ENCODE data around the gene ENHO. TPM values are rescaled to one million over a fixed set of nuclear protein-coding genes. Genes with fewer than 3 reads are reported as not detected.

ENHO gene
- total RNA-seq, 1 donor from 2014 or later = 1.6 TPM

- Mint-ChIP-seq H3K27me3 (ENCODE audit: low read depth) (peaks cover 5% of the 10 kb centered on the region), H3K36me3 (ENCODE audit: low read depth) (no peaks in the 10 kb centered on the region), H3K9me3 (ENCODE audit: low read depth) (no peaks in the 10 kb centered on the region), H3K4me3 (ENCODE audit: unreplicated experiment) (no peak overlapping the region), H3K4me1 (ENCODE audit: low read depth) (peaks cover 27% of the 10 kb centered on the region), H3K27ac (ENCODE audit: unreplicated experiment) (no peak overlapping the region)
- DNase-seq (ENCODE audit: low spot score) = peak; percentile 33
- no peak for TF ChIP-seq CTCF (IDR thresholded peaks at IDR 0.05)
Measured at GRCh38 chr9:34555500-34555899, 32.7 kb upstream of the ENHO start.

GRCh38 chr9:34555002-34555348 lies 32.2 kb upstream of the ENHO start:
- Mint-ChIP-seq H3K27me3 (ENCODE audit: low read depth) (peaks cover 5% of the 10 kb centered on the region), H3K27ac (ENCODE audit: unreplicated experiment) (no peak overlapping the region), H3K4me3 (ENCODE audit: unreplicated experiment) (no peak overlapping the region)

GRCh38 chr9:34554211-34555001 lies 31.6 kb upstream of the ENHO start:
- H3K4me3 Mint-ChIP-seq (ENCODE audit: unreplicated experiment) = no peak overlapping the region
- H3K27me3 Mint-ChIP-seq (ENCODE audit: low read depth) = peaks cover 5% of the 10 kb centered on the region
- peak overlapping the region; percentile 0 for H3K27ac Mint-ChIP-seq (ENCODE audit: unreplicated experiment)
- peaks cover 18% of the 10 kb centered on the region for H3K4me1 Mint-ChIP-seq (ENCODE audit: low read depth)
- peak; percentile 48 for DNase-seq (ENCODE audit: low spot score)
- H3K9me3 Mint-ChIP-seq (ENCODE audit: low read depth) = no peaks in the 10 kb centered on the region
- H3K36me3 Mint-ChIP-seq (ENCODE audit: low read depth) = no peaks in the 10 kb centered on the region
- TF ChIP-seq CTCF (IDR thresholded peaks at IDR 0.05) = no peak

More at GRCh38 chr9:34555002-34555348, 32.2 kb upstream of the ENHO start:
- H3K36me3 Mint-ChIP-seq (ENCODE audit: low read depth) = no peaks in the 10 kb centered on the region
- peaks cover 22% of the 10 kb centered on the region for H3K4me1 Mint-ChIP-seq (ENCODE audit: low read depth)
- no peak for TF ChIP-seq CTCF (IDR thresholded peaks at IDR 0.05)
- no peaks in the 10 kb centered on the region for H3K9me3 Mint-ChIP-seq (ENCODE audit: low read depth)
- peak; percentile 80 for DNase-seq (ENCODE audit: low spot score)

- no peak for TF ChIP-seq CTCF (IDR thresholded peaks at IDR 0.05)
- DNase-seq (ENCODE audit: low spot score) = peak; percentile 77
- H3K4me1 Mint-ChIP-seq (ENCODE audit: low read depth) = peaks cover 10% of the 10 kb centered on the region
- H3K27ac Mint-ChIP-seq (ENCODE audit: unreplicated experiment) = no peak overlapping the region
- peaks cover 5% of the 10 kb centered on the region for H3K27me3 Mint-ChIP-seq (ENCODE audit: low read depth)
- H3K9me3 Mint-ChIP-seq (ENCODE audit: low read depth) = no peaks in the 10 kb centered on the region
- no peak overlapping the region for H3K4me3 Mint-ChIP-seq (ENCODE audit: unreplicated experiment)
- no peaks in the 10 kb centered on the region for H3K36me3 Mint-ChIP-seq (ENCODE audit: low read depth)
Measured at GRCh38 chr9:34553511-34554021, 30.8 kb upstream of the ENHO start.

GRCh38 chr9:34552986-34553385 lies 30.2 kb upstream of the ENHO start:
- DNase-seq (ENCODE audit: low spot score) = peak; percentile 55
- H3K36me3 Mint-ChIP-seq (ENCODE audit: low read depth) = no peaks in the 10 kb centered on the region
- H3K9me3 Mint-ChIP-seq (ENCODE audit: low read depth) = no peaks in the 10 kb centered on the region
- H3K4me3 Mint-ChIP-seq (ENCODE audit: unreplicated experiment) = no peak overlapping the region
- no peak overlapping the region for H3K27ac Mint-ChIP-seq (ENCODE audit: unreplicated experiment)
- TF ChIP-seq CTCF (IDR thresholded peaks at IDR 0.05) = no peak
- peaks cover 7% of the 10 kb centered on the region for H3K4me1 Mint-ChIP-seq (ENCODE audit: low read depth)
- peaks cover 10% of the 10 kb centered on the region for H3K27me3 Mint-ChIP-seq (ENCODE audit: low read depth)
